SU-DHL-6 (cell line): ENCODE results near the gene CIAO2B.

Experiments
- H2AFZ ChIP-seq: fragments of 200-600 bp; sonication (generic); 2 replicates; pipeline ENCODE4 v1.6.1; 2014; ENCODE audit warnings: low read depth, mild to moderate bottlenecking, moderate library complexity, mixed read lengths, antibody characterized with exemption, low read length; ENCODE audit not compliant: severe bottlenecking
- H3F3A ChIP-seq: fragments of 200-600 bp; shearing (Covaris generic); 2 replicates; pipeline ENCODE4 v1.6.0; 2016; ENCODE audit warnings: antibody characterized with exemption, mild to moderate bottlenecking; ENCODE audit not compliant: insufficient read depth
- H3K27ac ChIP-seq: fragments of 200-600 bp; sonication (generic); 2 replicates; pipeline ENCODE4 v1.5.1; 2016; ENCODE audit warnings: low read depth, mild to moderate bottlenecking, low read length, moderate library complexity, mixed read lengths
- H3K27me3 ChIP-seq: fragments of 200-600 bp; sonication (generic), shearing (Covaris generic); 2 replicates; pipeline ENCODE4 v1.6.0; 2014; ENCODE audit warnings: mild to moderate bottlenecking, low read length
- H3K36me3 ChIP-seq: fragments of 200-600 bp; sonication (generic); 2 replicates; pipeline ENCODE4 v1.6.1; 2014; ENCODE audit warnings: mild to moderate bottlenecking, low read length, mixed read lengths
- H3K4me2 ChIP-seq: fragments of 300-600, 200-600 bp; shearing (Covaris generic), sonication (generic); 2 replicates; pipeline ENCODE4 v1.6.0; 2014; ENCODE audit warnings: low read length, low read depth, mild to moderate bottlenecking; ENCODE audit not compliant: poor library complexity, severe bottlenecking
- H3K4me3 ChIP-seq: fragments of 200-600 bp; sonication (generic); 2 replicates; pipeline ENCODE4 v1.5.1; 2014; ENCODE audit warnings: antibody characterized with exemption, low read length, mild to moderate bottlenecking, mixed read lengths; ENCODE audit not compliant: insufficient read depth, poor library complexity, severe bottlenecking
- H3K79me2 ChIP-seq: fragments of 200-600 bp; sonication (generic); 2 replicates; pipeline ENCODE4 v1.6.1; 2014; ENCODE audit warnings: mild to moderate bottlenecking, low read length, moderate library complexity; ENCODE audit not compliant: insufficient read depth
- H3K9ac ChIP-seq: fragments of 200-600 bp; sonication (generic); 2 replicates; pipeline ENCODE4 v1.7.0; 2014; ENCODE audit warnings: mild to moderate bottlenecking, low read length
- H3K9me2 ChIP-seq: fragments of 200-600 bp; sonication (generic); replicated peaks from 2 replicates; pipeline ENCODE4 v1.6.1; 2014; ENCODE audit warnings: low read length; ENCODE audit not compliant: insufficient read depth
- H3K9me3 ChIP-seq: fragments of 200-600 bp; sonication (generic); 2 replicates; pipeline ENCODE4 v1.6.1; 2014; ENCODE audit warnings: low read length, mixed read lengths; ENCODE audit not compliant: insufficient read depth
- H4K20me1 ChIP-seq: fragments of 200-600 bp; sonication (generic); 2 replicates; pipeline ENCODE4 v1.6.1; 2014; ENCODE audit warnings: low read depth, mild to moderate bottlenecking, antibody characterized with exemption, low read length, moderate library complexity, mixed read lengths
- EZH2phosphoT487 ChIP-seq: fragments of 200-600 bp; sonication (generic), shearing (Covaris generic); conservative IDR thresholded peaks from 2 replicates; pipeline ENCODE4 v1.6.1; 2018; ENCODE audit warnings: mild to moderate bottlenecking, antibody characterized with exemption, low read length, moderate library complexity, mixed read lengths
- TF ChIP-seq, protein P1 (sequence below): fragments of 200-600 bp; sonication (generic); IDR thresholded peaks from one replicate; pipeline ENCODE4 v1.5.1; 2017; ENCODE audit warnings: antibody characterized with exemption, mild to moderate bottlenecking, low read length, moderate library complexity; ENCODE audit not compliant: insufficient read depth, poor library complexity, severe bottlenecking

CIAO2B gene

DNA sequence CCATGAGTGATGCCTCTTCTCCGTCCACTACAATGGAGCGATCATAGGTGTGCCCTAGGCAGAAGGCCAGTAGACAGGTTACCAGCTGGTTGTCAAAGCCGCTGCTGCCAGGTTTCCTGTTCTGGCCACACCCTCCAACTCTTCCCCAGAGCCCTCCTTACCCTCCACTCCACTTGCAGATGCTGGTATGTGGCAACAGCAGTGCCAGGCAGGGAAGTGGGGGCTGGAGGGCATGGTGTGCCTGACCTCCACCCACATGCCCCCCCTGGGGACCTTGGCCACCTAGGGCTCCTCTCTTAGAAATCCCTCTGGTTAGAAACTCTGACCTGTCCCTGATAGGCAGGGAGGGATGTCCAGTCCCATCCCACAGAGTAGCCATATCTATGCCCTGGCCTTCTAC lies 10.3 kb downstream of the CIAO2B start:
- no peak overlapping the region for H3K27ac ChIP-seq
- no peaks in the 10 kb centered on the region for H3K27me3 ChIP-seq
- H3K9me3 ChIP-seq, result no peaks in the 10 kb centered on the region
- H3K9ac ChIP-seq, result no peak overlapping the region
- no peak overlapping the region for H2AFZ ChIP-seq
- H4K20me1 ChIP-seq, result no peaks in the 10 kb centered on the region
- no peaks in the 10 kb centered on the region for H3K36me3 ChIP-seq
- H3F3A ChIP-seq, result no peaks in the 10 kb centered on the region
- no peak overlapping the region for H3K4me2 ChIP-seq
- H3K79me2 ChIP-seq, result no peaks in the 10 kb centered on the region
- no peaks in the 10 kb centered on the region for H3K9me2 ChIP-seq
- H3K4me3 ChIP-seq, result no peak overlapping the region
- no peak for TF ChIP-seq EZH2phosphoT487
- TF ChIP-seq, protein P1, sequence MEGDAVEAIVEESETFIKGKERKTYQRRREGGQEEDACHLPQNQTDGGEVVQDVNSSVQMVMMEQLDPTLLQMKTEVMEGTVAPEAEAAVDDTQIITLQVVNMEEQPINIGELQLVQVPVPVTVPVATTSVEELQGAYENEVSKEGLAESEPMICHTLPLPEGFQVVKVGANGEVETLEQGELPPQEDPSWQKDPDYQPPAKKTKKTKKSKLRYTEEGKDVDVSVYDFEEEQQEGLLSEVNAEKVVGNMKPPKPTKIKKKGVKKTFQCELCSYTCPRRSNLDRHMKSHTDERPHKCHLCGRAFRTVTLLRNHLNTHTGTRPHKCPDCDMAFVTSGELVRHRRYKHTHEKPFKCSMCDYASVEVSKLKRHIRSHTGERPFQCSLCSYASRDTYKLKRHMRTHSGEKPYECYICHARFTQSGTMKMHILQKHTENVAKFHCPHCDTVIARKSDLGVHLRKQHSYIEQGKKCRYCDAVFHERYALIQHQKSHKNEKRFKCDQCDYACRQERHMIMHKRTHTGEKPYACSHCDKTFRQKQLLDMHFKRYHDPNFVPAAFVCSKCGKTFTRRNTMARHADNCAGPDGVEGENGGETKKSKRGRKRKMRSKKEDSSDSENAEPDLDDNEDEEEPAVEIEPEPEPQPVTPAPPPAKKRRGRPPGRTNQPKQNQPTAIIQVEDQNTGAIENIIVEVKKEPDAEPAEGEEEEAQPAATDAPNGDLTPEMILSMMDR, result no peak

DNA sequence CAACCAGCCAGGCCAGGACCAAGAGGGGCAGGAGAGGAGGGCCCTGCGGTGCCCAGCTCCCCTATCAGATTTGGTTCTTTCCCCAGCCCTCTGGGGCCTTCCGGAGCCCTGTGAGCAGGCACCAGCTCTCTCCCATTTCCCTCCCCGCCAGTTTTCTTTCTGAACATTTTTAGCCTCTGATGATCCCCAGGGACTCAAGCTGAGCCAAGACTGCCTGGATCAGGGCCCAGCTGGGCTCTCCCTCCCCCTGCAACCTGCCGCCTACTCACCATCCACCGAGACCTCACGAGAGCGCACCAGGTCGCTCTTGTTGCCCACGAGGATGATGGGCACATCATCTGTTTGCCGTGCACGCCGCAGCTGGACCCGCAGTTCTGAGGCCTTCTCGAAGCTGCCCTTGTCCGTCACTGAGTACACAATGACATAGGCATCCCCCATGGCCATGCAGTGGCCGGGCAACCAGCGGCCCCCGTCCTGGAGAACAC lies 10.9 kb downstream of the CIAO2B start:
- Histone ChIP-seq H3K4me2 (no peak overlapping the region), H2AFZ (no peak overlapping the region), H3K4me3 (no peak overlapping the region), H4K20me1 (no peaks in the 10 kb centered on the region), H3F3A (no peaks in the 10 kb centered on the region), H3K27me3 (no peaks in the 10 kb centered on the region), H3K36me3 (no peaks in the 10 kb centered on the region), H3K79me2 (no peaks in the 10 kb centered on the region), H3K9me3 (no peaks in the 10 kb centered on the region), H3K9ac (no peak overlapping the region), H3K27ac (no peak overlapping the region), H3K9me2 (no peaks in the 10 kb centered on the region)
- TF ChIP-seq, protein P1, result no peak
- TF ChIP-seq EZH2phosphoT487, result no peak

DNA sequence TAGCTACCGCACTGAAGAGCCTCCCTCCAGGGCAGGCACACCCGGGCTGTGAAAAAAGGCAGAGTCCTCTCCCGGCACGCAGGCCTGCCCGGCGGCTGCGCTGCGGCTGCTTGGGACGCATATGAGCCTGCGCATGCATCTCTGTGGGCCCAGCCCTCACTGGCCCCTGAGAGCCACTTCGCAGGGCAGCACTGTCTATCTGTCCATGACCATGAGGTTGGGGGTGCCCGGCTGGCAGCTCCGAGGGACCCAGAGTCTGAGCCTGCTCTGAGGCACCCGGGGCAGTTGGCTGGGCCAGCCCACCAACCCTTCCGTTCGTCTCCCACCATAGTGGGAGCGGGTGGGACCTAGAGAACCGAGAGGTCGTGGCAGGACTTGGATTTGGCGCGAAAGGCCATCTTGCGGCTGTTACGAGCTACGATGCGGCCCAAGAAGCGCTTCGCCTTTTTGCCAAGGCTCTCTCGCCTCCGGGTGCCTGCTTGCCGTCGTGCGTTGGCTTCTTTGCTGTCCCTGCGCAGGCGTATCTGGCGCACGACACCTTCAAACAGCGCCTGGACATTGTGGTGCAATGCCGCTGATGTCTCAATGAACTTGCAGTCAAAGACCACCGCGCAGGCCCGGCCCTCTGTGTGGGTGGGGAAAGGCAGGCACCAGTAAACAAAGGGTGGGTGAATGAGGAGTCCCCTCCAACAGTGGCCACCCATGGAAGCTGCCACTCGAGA lies 12.3 kb downstream of the CIAO2B start:
- H3K79me2 ChIP-seq, result no peaks in the 10 kb centered on the region
- H2AFZ ChIP-seq, result no peak overlapping the region
- no peaks in the 10 kb centered on the region for H4K20me1 ChIP-seq
- no peak for TF ChIP-seq EZH2phosphoT487
- TF ChIP-seq, protein P1, result no peak
- H3K27me3 ChIP-seq, result no peaks in the 10 kb centered on the region
- no peaks in the 10 kb centered on the region for H3K9me2 ChIP-seq
- H3K4me3 ChIP-seq, result no peak overlapping the region
- H3K36me3 ChIP-seq, result no peaks in the 10 kb centered on the region
- H3F3A ChIP-seq, result no peaks in the 10 kb centered on the region
- no peak overlapping the region for H3K27ac ChIP-seq
- no peak overlapping the region for H3K4me2 ChIP-seq
- H3K9me3 ChIP-seq, result no peaks in the 10 kb centered on the region
- no peak overlapping the region for H3K9ac ChIP-seq
